Subcutaneous adipose tissue (tissue), 4 donors: ENCODE results near the gene ACSS1. TPM values are rescaled to one million over a fixed set of nuclear protein-coding genes. Genes with fewer than 3 reads are reported as not detected.

ENCODE experiments used
- total RNA-seq, 4 donors: library from RNA; depleted of rRNA; stranded (reverse); fragments of >200 nt; gene quantifications; one replicate each; pipeline ENCODE4 v1.1.0, GENCODE V29; 2016
- TF ChIP-seq, protein P1 (sequence below): fragments of 450-650 bp; IDR thresholded peaks from one replicate; pipeline ENCODE4 v1.5.1; 2016; ENCODE audit warnings: low read depth, mild to moderate bottlenecking, control low read depth, antibody characterized with exemption, moderate library complexity

Gene ACSS1
- total RNA-seq, 4 donors from 2014 or later: 9.3 to 35.6 (median 16.2) TPM

GRCh38 chr20:25046736-25047666, 10.9 kb downstream of the ACSS1 start:
- TF ChIP-seq, protein P1, sequence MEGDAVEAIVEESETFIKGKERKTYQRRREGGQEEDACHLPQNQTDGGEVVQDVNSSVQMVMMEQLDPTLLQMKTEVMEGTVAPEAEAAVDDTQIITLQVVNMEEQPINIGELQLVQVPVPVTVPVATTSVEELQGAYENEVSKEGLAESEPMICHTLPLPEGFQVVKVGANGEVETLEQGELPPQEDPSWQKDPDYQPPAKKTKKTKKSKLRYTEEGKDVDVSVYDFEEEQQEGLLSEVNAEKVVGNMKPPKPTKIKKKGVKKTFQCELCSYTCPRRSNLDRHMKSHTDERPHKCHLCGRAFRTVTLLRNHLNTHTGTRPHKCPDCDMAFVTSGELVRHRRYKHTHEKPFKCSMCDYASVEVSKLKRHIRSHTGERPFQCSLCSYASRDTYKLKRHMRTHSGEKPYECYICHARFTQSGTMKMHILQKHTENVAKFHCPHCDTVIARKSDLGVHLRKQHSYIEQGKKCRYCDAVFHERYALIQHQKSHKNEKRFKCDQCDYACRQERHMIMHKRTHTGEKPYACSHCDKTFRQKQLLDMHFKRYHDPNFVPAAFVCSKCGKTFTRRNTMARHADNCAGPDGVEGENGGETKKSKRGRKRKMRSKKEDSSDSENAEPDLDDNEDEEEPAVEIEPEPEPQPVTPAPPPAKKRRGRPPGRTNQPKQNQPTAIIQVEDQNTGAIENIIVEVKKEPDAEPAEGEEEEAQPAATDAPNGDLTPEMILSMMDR: no peak

GRCh38 chr20:25046181-25046641, 11.7 kb downstream of the ACSS1 start:
- TF ChIP-seq, protein P1: no peak

- TF ChIP-seq, protein P1: no peak
Observed at GRCh38 chr20:25045343-25045712, 12.6 kb downstream of the ACSS1 start.

GRCh38 chr20:25044660-25045342, 13.1 kb downstream of the ACSS1 start:
- TF ChIP-seq, protein P1: no peak

GRCh38 chr20:25044261-25044560, 13.7 kb downstream of the ACSS1 start:
- TF ChIP-seq, protein P1: no peak

- TF ChIP-seq, protein P1: no peak
Observed at GRCh38 chr20:25043499-25044260, 14.3 kb downstream of the ACSS1 start.
